ENCODE results near the gene ARHGAP15. TPM values are rescaled to one million over a fixed set of nuclear protein-coding genes. Genes with fewer than 3 reads are reported as not detected.

The ARHGAP15 gene
- total and polyA plus RNA-seq, 2 experiments from 2014 or later: 0.26 TPM; not detected in 1

DNA sequence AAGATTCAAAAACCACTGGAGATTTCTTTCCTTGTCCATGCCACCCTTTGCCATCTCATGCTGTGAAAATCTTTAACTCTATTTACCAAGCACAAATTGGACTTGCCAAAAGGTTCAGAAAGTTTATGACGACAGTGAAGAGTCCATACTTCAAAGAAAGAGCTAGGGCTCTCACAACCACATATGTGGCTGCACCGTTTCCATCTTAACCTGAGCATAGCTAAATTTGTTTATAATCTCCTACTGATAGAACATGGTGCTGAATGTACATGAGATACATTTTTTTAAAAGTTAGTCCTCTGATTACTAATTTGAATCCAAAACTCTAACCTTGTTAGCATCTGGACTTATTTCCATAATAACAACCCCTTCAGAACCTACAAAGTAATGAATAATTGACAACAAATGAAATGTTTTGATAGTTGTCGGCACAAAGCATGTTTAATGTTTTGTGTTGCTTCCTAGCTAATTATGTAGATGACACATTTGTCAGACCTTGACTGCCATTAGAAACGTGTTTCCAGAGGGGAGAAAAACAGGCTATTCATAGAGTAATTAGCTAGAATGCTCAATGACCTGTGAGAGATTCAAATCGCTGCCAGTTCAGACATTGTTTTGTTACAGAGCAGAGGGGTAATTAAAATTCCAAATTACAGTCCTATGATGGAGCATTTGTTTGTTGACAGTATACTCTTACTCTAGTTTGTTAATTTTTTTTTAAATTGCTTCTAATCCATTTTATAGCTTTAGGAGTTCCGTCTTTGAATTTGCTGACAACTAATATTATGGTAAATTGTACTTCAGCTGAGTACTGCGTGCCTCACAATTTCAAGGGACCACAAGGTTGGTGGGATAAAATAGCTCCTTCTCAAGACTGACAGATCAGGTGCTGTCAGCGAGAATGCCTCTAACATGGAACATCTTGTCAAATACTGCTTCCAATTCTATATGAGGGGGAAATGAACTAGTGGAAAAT is 31.8 kb downstream of the ARHGAP15 start (continued):
- TF ChIP-seq, protein P1, sequence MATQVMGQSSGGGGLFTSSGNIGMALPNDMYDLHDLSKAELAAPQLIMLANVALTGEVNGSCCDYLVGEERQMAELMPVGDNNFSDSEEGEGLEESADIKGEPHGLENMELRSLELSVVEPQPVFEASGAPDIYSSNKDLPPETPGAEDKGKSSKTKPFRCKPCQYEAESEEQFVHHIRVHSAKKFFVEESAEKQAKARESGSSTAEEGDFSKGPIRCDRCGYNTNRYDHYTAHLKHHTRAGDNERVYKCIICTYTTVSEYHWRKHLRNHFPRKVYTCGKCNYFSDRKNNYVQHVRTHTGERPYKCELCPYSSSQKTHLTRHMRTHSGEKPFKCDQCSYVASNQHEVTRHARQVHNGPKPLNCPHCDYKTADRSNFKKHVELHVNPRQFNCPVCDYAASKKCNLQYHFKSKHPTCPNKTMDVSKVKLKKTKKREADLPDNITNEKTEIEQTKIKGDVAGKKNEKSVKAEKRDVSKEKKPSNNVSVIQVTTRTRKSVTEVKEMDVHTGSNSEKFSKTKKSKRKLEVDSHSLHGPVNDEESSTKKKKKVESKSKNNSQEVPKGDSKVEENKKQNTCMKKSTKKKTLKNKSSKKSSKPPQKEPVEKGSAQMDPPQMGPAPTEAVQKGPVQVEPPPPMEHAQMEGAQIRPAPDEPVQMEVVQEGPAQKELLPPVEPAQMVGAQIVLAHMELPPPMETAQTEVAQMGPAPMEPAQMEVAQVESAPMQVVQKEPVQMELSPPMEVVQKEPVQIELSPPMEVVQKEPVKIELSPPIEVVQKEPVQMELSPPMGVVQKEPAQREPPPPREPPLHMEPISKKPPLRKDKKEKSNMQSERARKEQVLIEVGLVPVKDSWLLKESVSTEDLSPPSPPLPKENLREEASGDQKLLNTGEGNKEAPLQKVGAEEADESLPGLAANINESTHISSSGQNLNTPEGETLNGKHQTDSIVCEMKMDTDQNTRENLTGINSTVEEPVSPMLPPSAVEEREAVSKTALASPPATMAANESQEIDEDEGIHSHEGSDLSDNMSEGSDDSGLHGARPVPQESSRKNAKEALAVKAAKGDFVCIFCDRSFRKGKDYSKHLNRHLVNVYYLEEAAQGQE (IDR thresholded peaks at IDR 0.05; ENCODE audit: unreplicated experiment): no peak

DNA sequence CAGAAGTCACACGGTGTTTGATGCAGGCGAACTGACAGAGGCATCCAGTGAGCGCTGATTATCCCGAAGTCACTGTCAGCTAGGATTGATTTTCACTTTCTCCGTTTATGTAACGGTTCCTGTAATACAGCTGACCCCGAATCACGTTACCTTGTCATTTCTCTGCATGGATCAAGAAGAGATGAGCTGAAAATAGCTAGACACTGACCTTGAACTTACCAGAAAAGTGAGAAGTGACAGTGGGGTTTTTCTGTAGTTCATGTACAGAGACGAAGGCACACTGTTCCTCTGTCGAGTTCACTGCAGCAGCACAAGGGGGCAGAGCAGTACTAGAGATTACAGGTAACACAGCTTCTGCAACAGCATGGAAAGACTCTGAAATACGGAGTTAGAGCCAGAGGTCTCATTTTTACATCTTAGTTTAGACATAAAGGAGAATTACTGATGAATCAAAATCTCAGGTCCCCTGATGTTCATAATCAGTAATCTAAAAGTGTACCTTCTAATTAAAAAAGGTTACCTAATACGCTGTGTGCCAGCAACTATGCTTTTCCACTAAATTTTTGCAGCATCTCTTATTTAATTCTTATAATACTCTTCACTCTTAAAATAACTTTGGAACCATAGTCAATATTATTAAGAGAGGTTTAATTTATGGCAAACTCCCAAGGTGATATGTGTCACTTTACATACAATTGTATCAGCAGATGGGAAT is 33.1 kb downstream of the ARHGAP15 start:
- no peak for TF ChIP-seq NANOG (IDR thresholded peaks at IDR 0.05; ENCODE audit: borderline replicate concordance)
- TF ChIP-seq, protein P2, sequence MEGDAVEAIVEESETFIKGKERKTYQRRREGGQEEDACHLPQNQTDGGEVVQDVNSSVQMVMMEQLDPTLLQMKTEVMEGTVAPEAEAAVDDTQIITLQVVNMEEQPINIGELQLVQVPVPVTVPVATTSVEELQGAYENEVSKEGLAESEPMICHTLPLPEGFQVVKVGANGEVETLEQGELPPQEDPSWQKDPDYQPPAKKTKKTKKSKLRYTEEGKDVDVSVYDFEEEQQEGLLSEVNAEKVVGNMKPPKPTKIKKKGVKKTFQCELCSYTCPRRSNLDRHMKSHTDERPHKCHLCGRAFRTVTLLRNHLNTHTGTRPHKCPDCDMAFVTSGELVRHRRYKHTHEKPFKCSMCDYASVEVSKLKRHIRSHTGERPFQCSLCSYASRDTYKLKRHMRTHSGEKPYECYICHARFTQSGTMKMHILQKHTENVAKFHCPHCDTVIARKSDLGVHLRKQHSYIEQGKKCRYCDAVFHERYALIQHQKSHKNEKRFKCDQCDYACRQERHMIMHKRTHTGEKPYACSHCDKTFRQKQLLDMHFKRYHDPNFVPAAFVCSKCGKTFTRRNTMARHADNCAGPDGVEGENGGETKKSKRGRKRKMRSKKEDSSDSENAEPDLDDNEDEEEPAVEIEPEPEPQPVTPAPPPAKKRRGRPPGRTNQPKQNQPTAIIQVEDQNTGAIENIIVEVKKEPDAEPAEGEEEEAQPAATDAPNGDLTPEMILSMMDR (conservative IDR thresholded peaks at IDR 0.05; ENCODE audit: low read depth in 2 of 2): peak; percentile 82 to 92
- no peaks in the 10 kb centered on the region; the same call in 2 of the 3 replicates for H3K4me1 Mint-ChIP-seq

DNA sequence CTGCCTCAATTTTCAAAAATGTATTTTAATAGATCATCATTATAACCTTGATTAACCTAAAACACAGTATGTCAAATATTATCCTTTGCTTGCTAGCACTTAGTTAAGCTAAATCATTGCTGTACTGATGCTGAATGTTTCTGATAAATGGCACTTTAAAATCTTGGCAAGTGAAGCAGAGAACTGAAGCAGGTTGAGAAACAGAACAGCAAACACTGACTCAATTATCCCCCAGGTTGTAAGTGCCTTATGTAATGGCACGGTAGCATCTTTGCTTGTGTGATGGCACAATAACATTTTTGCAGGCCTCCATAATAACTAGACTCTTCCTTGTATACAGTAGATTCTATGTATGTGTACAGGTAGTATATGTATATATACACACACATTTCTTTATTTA is 33.8 kb downstream of the ARHGAP15 start:
- Histone ChIP-seq H4K20me1 (replicated peaks; ENCODE audit: insufficient read depth) (no peaks in the 10 kb centered on the region), H3K36me3 (ENCODE audit: insufficient read depth) (no peaks in the 10 kb centered on the region), H2AFZ (no peak overlapping the region), H3K27ac (ENCODE audit: low read depth) (no peak overlapping the region), H3F3A (replicated peaks; ENCODE audit: low read depth) (no peaks in the 10 kb centered on the region), H3K4me3 (no peak overlapping the region), H3K9me2 (ENCODE audit: insufficient read depth) (no peaks in the 10 kb centered on the region), H3K27me3 (ENCODE audit: insufficient read depth) (no peaks in the 10 kb centered on the region), H3K4me1 (ENCODE audit: insufficient read depth) (no peaks in the 10 kb centered on the region), H3K79me2 (replicated peaks; ENCODE audit: insufficient read depth) (no peaks in the 10 kb centered on the region), H3K4me2 (no peak overlapping the region)
- Mint-ChIP-seq H3K27ac (no peak overlapping the region), H3K4me1 (no peaks in the 10 kb centered on the region), H3K27me3 (ENCODE audit: insufficient read depth, low read depth, poor library complexity) (no peaks in the 10 kb centered on the region), H3K36me3 (ENCODE audit: low read depth) (no peaks in the 10 kb centered on the region), H3K4me3 (no peak overlapping the region), H3K9me3 (no peaks in the 10 kb centered on the region)
- no peak for ATAC-seq
- DNase-seq (ENCODE audit: low spot score): no peak
- TF ChIP-seq ZNF114 (CRISPR knock-in tag; IDR thresholded peaks at IDR 0.05): no peak
- TF ChIP-seq CREB1 (CRISPR knock-in tag; IDR thresholded peaks at IDR 0.05; ENCODE audit: low read depth): no peak
- no peak for TF ChIP-seq EZH2 (IDR thresholded peaks at IDR 0.05; ENCODE audit: low read depth, unreplicated experiment)
- no peak for TF ChIP-seq JUNB (IDR thresholded peaks at IDR 0.05; ENCODE audit: unreplicated experiment)
- TF ChIP-seq, protein P2 (conservative IDR thresholded peaks at IDR 0.05; ENCODE audit: low read depth in 2 of 2): no peak
- TF ChIP-seq, protein P3, sequence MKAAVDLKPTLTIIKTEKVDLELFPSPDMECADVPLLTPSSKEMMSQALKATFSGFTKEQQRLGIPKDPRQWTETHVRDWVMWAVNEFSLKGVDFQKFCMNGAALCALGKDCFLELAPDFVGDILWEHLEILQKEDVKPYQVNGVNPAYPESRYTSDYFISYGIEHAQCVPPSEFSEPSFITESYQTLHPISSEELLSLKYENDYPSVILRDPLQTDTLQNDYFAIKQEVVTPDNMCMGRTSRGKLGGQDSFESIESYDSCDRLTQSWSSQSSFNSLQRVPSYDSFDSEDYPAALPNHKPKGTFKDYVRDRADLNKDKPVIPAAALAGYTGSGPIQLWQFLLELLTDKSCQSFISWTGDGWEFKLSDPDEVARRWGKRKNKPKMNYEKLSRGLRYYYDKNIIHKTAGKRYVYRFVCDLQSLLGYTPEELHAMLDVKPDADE (IDR thresholded peaks at IDR 0.05): no peak

More for the DNA sequence above, 33.1 kb downstream of the ARHGAP15 start:
- H3K4me3 ChIP-seq: no peak overlapping the region
- H3K4me1 ChIP-seq (ENCODE audit: insufficient read depth): no peaks in the 10 kb centered on the region
- no peak overlapping the region for H3K27ac ChIP-seq (ENCODE audit: low read depth)
- no peaks in the 10 kb centered on the region for H3K9me2 ChIP-seq (ENCODE audit: insufficient read depth)
- H3K27me3 ChIP-seq (ENCODE audit: insufficient read depth): no peaks in the 10 kb centered on the region
- DNase-seq (ENCODE audit: low spot score) (peak; percentile 71), ATAC-seq (peak; percentile 98)
- no peaks in the 10 kb centered on the region for H3K36me3 Mint-ChIP-seq (ENCODE audit: low read depth)
- H2AFZ ChIP-seq: no peak overlapping the region
- no peak overlapping the region for H3K4me3 Mint-ChIP-seq
- no peaks in the 10 kb centered on the region for H3K79me2 ChIP-seq (replicated peaks; ENCODE audit: insufficient read depth)
- no peaks in the 10 kb centered on the region for H3K9me3 Mint-ChIP-seq
- no peak overlapping the region for H3K4me2 ChIP-seq
- no peaks in the 10 kb centered on the region for H3K36me3 ChIP-seq (ENCODE audit: insufficient read depth)
- no peak overlapping the region for H3K27ac Mint-ChIP-seq
- no peaks in the 10 kb centered on the region for H3F3A ChIP-seq (replicated peaks; ENCODE audit: low read depth)
- no peaks in the 10 kb centered on the region for H3K27me3 Mint-ChIP-seq (ENCODE audit: insufficient read depth, low read depth, poor library complexity)
- H4K20me1 ChIP-seq (replicated peaks; ENCODE audit: insufficient read depth): no peaks in the 10 kb centered on the region

Data from GM23338 (cell line).